Ovary (tissue), 3 donors: ENCODE results near the gene SH3D21.

Experiments
- EP300 ChIP-seq: sonication (generic); formaldehyde crosslinking; IDR thresholded peaks from one replicate; pipeline ENCODE4 v1.6.1; 2017; ENCODE audit warnings: antibody characterized with exemption
- POLR2A ChIP-seq: fragments of 450-650 bp; IDR thresholded peaks from one replicate; pipeline ENCODE4 v1.6.1; 2017; ENCODE audit warnings: antibody characterized with exemption, mild to moderate bottlenecking, moderate library complexity
- TF ChIP-seq, protein P1 (sequence below), 3 donors: fragments of 450-650 bp in 2 of 3; fragments of 200-600 bp in 1 of 3; IDR thresholded peaks; one replicate each; pipeline versions ENCODE4 v1.5.1 to v1.8.0; 2016 to 2022; ENCODE audit warnings: antibody characterized with exemption in 3 of 3, mild to moderate bottlenecking in 1 of 3
- donor health status: DM: no; HTN: no; CAD: no.

- TF ChIP-seq, protein P1, sequence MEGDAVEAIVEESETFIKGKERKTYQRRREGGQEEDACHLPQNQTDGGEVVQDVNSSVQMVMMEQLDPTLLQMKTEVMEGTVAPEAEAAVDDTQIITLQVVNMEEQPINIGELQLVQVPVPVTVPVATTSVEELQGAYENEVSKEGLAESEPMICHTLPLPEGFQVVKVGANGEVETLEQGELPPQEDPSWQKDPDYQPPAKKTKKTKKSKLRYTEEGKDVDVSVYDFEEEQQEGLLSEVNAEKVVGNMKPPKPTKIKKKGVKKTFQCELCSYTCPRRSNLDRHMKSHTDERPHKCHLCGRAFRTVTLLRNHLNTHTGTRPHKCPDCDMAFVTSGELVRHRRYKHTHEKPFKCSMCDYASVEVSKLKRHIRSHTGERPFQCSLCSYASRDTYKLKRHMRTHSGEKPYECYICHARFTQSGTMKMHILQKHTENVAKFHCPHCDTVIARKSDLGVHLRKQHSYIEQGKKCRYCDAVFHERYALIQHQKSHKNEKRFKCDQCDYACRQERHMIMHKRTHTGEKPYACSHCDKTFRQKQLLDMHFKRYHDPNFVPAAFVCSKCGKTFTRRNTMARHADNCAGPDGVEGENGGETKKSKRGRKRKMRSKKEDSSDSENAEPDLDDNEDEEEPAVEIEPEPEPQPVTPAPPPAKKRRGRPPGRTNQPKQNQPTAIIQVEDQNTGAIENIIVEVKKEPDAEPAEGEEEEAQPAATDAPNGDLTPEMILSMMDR (IDR thresholded peaks at IDR 0.05): no peak
- TF ChIP-seq POLR2A (no peak), EP300 (no peak)
These were observed 926 bp upstream of the SH3D21 start for GRCh38 chr1:36304970-36305914.
